ENCODE measurements around the gene DOCK1.
"Not testable (repeated sequence)": the region's sequence is repeated elsewhere in the genome, so short reads cannot be mapped to it uniquely, and the experiment has no call there.

The DOCK1 gene

DNA sequence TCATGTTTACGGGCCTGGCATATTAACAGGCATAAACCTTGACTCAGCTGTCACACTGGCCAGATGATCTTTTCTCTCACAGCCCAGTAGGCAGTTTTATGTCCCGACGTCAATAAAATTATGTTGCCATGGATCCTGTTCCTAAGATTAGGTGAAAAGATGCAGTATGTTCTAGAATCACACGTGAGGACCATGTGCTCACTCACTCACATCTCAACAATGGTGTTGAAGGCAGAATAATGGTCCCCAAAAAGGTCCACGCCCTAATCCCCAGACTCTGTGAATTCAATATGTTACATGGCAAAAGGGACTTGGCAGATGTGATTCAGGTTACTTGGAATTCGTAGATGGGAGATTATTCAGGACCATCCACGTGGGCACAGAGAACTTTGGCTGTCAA lies 3.5 kb downstream of the DOCK1 start:
- no peak overlapping the region for H3K4me3 ChIP-seq (replicated peaks; ENCODE audit: low read depth, low read length)
- TF ChIP-seq CTCF (IDR thresholded peaks at IDR 0.05; ENCODE audit: low read length, missing control alignments) = no peak
- no peak for DNase-seq (ENCODE audit: low read depth)

- TF ChIP-seq CTCF (IDR thresholded peaks at IDR 0.05; ENCODE audit: low read length, missing control alignments) = no peak
- no peak for DNase-seq (ENCODE audit: low read depth)
- no peak overlapping the region for H3K4me3 ChIP-seq (replicated peaks; ENCODE audit: low read depth, low read length)
These were observed 3.9 kb downstream of the DOCK1 start for GRCh38 chr10:126909147-126909546.

GRCh38 chr10:126910196-126910595 lies 5.0 kb downstream of the DOCK1 start:
- no peak for TF ChIP-seq CTCF (IDR thresholded peaks at IDR 0.05; ENCODE audit: low read length, missing control alignments)
- no peak for DNase-seq (ENCODE audit: low read depth)
- H3K4me3 ChIP-seq (replicated peaks; ENCODE audit: low read depth, low read length) = no peak overlapping the region

DNA sequence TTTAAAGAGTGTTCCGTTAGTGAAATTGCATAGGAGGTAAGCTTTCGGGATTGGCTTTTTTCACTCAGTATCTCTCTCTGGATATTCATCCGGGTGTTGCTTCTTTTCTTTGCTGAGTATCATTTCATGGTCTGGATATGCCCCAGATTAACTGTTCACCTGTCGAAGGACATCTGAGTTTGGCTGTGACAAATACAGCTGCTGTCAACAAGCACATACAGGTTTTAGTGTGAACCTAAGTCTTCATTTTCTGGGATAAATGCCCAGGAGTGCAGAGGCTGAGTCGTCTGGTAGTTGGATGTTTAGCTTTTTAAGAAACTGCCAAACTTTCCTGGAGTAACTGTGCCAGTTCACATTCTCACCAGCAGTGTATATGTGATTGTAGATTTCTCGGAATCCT lies 5.6 kb downstream of the DOCK1 start:
- no peak for TF ChIP-seq CTCF (IDR thresholded peaks at IDR 0.05; ENCODE audit: low read length, missing control alignments)
- DNase-seq (ENCODE audit: low read depth) = no peak
- no peak overlapping the region for H3K4me3 ChIP-seq (replicated peaks; ENCODE audit: low read depth, low read length)

- no peak for DNase-seq (ENCODE audit: low read depth)
- no peak for TF ChIP-seq CTCF (IDR thresholded peaks at IDR 0.05; ENCODE audit: low read length, missing control alignments)
- H3K4me3 ChIP-seq (replicated peaks; ENCODE audit: low read depth, low read length) = no peak overlapping the region
These were observed 6.1 kb downstream of the DOCK1 start for GRCh38 chr10:126911301-126911700.

GRCh38 chr10:126913316-126913715 lies 8.1 kb downstream of the DOCK1 start:
- TF ChIP-seq CTCF (IDR thresholded peaks at IDR 0.05; ENCODE audit: low read length, missing control alignments) = no peak

GRCh38 chr10:126914561-126914960 lies 9.3 kb downstream of the DOCK1 start:
- no peak for DNase-seq (ENCODE audit: low read depth)
- no peak for TF ChIP-seq CTCF (IDR thresholded peaks at IDR 0.05; ENCODE audit: low read length, missing control alignments)
- H3K4me3 ChIP-seq (replicated peaks; ENCODE audit: low read depth, low read length) = no peak overlapping the region

More at GRCh38 chr10:126913316-126913715, 8.1 kb downstream of the DOCK1 start:
- H3K4me3 ChIP-seq (replicated peaks; ENCODE audit: low read depth, low read length) = no peak overlapping the region
- no peak for DNase-seq (ENCODE audit: low read depth)

DNA sequence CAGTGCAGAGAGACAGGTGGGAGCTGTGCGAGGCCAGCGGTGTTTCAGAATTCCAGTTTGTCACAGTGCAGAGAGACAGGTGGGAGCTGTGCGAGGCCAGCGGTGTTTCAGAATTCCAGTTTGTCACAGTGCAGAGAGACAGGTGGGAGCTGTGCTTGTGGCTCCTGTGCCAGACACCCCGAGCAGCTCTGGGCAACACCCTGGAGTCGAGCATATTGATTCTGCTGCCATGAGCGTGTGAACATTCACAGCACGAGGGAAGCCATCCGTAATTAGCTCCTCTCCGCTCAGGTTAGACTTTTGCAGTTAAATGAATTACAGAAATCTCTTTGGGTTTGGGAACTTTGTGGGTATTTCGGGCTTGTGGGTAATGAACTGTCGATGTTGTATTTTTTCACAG lies 11.7 kb downstream of the DOCK1 start:
- not testable (repeated sequence) for H3K4me3 ChIP-seq (replicated peaks; ENCODE audit: low read depth, low read length); DNase-seq (ENCODE audit: low read depth)

Measured in fibroblast of pulmonary artery (primary cell).